H9 (cell line): Measurements from ENCODE around the gene PIPOX. TPM values are rescaled to one million over a fixed set of nuclear protein-coding genes. Genes with fewer than 3 reads are reported as not detected.

Experiments
- DNase-seq: peaks from one replicate; pipeline ENCODE4 v3.0.0-alpha.2; 2017
- H2AFZ ChIP-seq: one replicate; pipeline ENCODE4 v1.6.1; 2013; ENCODE audit warnings: mild to moderate bottlenecking, low read length, control low read depth, moderate library complexity
- H2AK5ac ChIP-seq: 2 replicates; pipeline ENCODE4 v1.6.1; 2013; ENCODE audit warnings: low read length, control low read depth, mixed read lengths; ENCODE audit not compliant: insufficient read length
- H2BK120ac ChIP-seq: one replicate; pipeline ENCODE4 v1.6.1; 2013; ENCODE audit warnings: low read depth, mild to moderate bottlenecking, low read length, control low read depth, inconsistent platforms; ENCODE audit not compliant: poor library complexity, severe bottlenecking
- H2BK12ac ChIP-seq: 2 replicates; pipeline ENCODE4 v1.6.1; 2013; ENCODE audit warnings: low read length, control low read depth, mixed read lengths, low read depth; ENCODE audit not compliant: insufficient read length
- H2BK15ac ChIP-seq: 2 replicates; pipeline ENCODE4 v1.6.1; 2013; ENCODE audit warnings: low read depth, low read length, control low read depth
- H2BK20ac ChIP-seq: one replicate; pipeline ENCODE4 v1.6.1; 2013; ENCODE audit warnings: low read depth, mild to moderate bottlenecking, low read length, control low read depth, inconsistent platforms; ENCODE audit not compliant: poor library complexity, severe bottlenecking
- H2BK5ac ChIP-seq: 2 replicates; pipeline ENCODE4 v1.6.1; 2013; ENCODE audit warnings: low read length, control low read depth, mixed read lengths; ENCODE audit not compliant: insufficient read length
- H3K14ac ChIP-seq: 2 replicates; pipeline ENCODE4 v1.6.1; 2013; ENCODE audit warnings: low read length, control low read depth; ENCODE audit not compliant: insufficient read depth
- H3K18ac ChIP-seq: 2 replicates; pipeline ENCODE4 v1.6.1; 2013; ENCODE audit warnings: low read depth, mild to moderate bottlenecking, mixed read lengths, low read length, control low read depth; ENCODE audit not compliant: insufficient read length
- H3K23ac ChIP-seq: 2 replicates; pipeline ENCODE4 v1.6.1; 2013; ENCODE audit warnings: low read length, control low read depth, mixed read lengths, low read depth; ENCODE audit not compliant: insufficient read length
- H3K23me2 ChIP-seq: 2 replicates; pipeline ENCODE4 v1.6.1; 2013; ENCODE audit warnings: low read depth, mild to moderate bottlenecking, mixed read lengths, low read length, control low read depth; ENCODE audit not compliant: insufficient read length, poor library complexity, severe bottlenecking
- H3K27ac ChIP-seq: 2 replicates; pipeline ENCODE4 v1.5.1; 2013; ENCODE audit warnings: low read length, control low read depth, mixed read lengths, low read depth; ENCODE audit not compliant: insufficient read length
- H3K27me3 ChIP-seq: 2 replicates; pipeline ENCODE4 v1.6.1; 2013; ENCODE audit warnings: low read length, control low read depth, inconsistent platforms; ENCODE audit not compliant: insufficient read depth
- H3K4ac ChIP-seq: 2 replicates; pipeline ENCODE4 v1.6.1; 2013; ENCODE audit warnings: low read depth, mild to moderate bottlenecking, control low read depth, inconsistent platforms, low read length, moderate library complexity
- H3K4me1 ChIP-seq: 2 replicates; pipeline ENCODE4 v1.6.1; 2013; ENCODE audit warnings: low read length, control low read depth, inconsistent platforms; ENCODE audit not compliant: insufficient read depth
- H3K4me2 ChIP-seq: 2 replicates; pipeline ENCODE4 v1.6.1; 2013; ENCODE audit warnings: low read length, control low read depth, mixed read lengths; ENCODE audit not compliant: insufficient read length, insufficient read depth
- H3K56ac ChIP-seq: 2 replicates; pipeline ENCODE4 v1.6.1; 2013; ENCODE audit warnings: low read depth, mild to moderate bottlenecking, mixed read lengths, low read length, control low read depth; ENCODE audit not compliant: insufficient read length
- H3K79me1 ChIP-seq: 2 replicates; pipeline ENCODE4 v1.6.1; 2013; ENCODE audit warnings: low read depth, mild to moderate bottlenecking, moderate library complexity, low read length, control low read depth, inconsistent platforms; ENCODE audit not compliant: insufficient read depth, poor library complexity, severe bottlenecking
- H3K79me2 ChIP-seq: 2 replicates; pipeline ENCODE4 v1.6.1; 2013; ENCODE audit warnings: low read length, control low read depth, inconsistent platforms; ENCODE audit not compliant: insufficient read depth
- H3K9ac ChIP-seq: 2 replicates; pipeline ENCODE4 v1.6.1; 2013; ENCODE audit warnings: low read length, control low read depth, mixed read lengths; ENCODE audit not compliant: insufficient read length; ENCODE audit errors: extremely low read depth
- H3K9me3 ChIP-seq: one replicate; pipeline ENCODE4 v1.6.1; 2013; ENCODE audit warnings: low read depth, low read length, inconsistent platforms; ENCODE audit not compliant: control insufficient read depth
- H3T11ph ChIP-seq: one replicate; pipeline ENCODE4 v1.6.1; 2013; ENCODE audit warnings: mild to moderate bottlenecking, low read length, control low read depth, inconsistent platforms
- H4K20me1 ChIP-seq: one replicate; pipeline ENCODE4 v1.6.1; 2013; ENCODE audit not compliant: control insufficient read depth, insufficient read length, insufficient read depth
- H4K5ac ChIP-seq: 2 replicates; pipeline ENCODE4 v1.6.1; 2013; ENCODE audit warnings: low read depth, mild to moderate bottlenecking, mixed read lengths, low read length, control low read depth; ENCODE audit not compliant: insufficient read length
- H4K8ac ChIP-seq: replicated peaks from 2 replicates; pipeline ENCODE4 v1.6.1; 2013; ENCODE audit warnings: low read length, control low read depth, mixed read lengths, low read depth; ENCODE audit not compliant: insufficient read length
- H4K91ac ChIP-seq: 2 replicates; pipeline ENCODE4 v1.6.1; 2013; ENCODE audit warnings: low read depth, mild to moderate bottlenecking, moderate library complexity, mixed read lengths, low read length, control low read depth; ENCODE audit not compliant: insufficient read length
- H3K27ac Mint-ChIP-seq, 3 experiments: 2 replicates in 2 of 3; 3 replicates in 1 of 3; pipeline ENCODE4 v1.8.0; 2020 to 2021; ENCODE audit warnings: mixed read lengths in 3 of 3, mild to moderate bottlenecking in 1 of 3, moderate library complexity in 1 of 3
- H3K27me3 Mint-ChIP-seq: 2 replicates; pipeline ENCODE4 v1.8.0; 2021; ENCODE audit warnings: low read depth, mild to moderate bottlenecking, moderate library complexity, mixed read lengths
- H3K36me3 Mint-ChIP-seq, 3 experiments: 2 replicates in 2 of 3; 3 replicates in 1 of 3; pipeline ENCODE4 v1.8.0; 2020 to 2021; ENCODE audit warnings: low read depth in 3 of 3, mixed read lengths in 3 of 3; ENCODE audit not compliant: insufficient read depth in 1 of 3
- H3K4me1 Mint-ChIP-seq, 2 experiments: 2 replicates each; pipeline ENCODE4 v1.8.0; 2020; ENCODE audit warnings: mixed read lengths in 2 of 2
- H3K4me3 Mint-ChIP-seq, 2 experiments: 2 replicates in 1 of 2; 3 replicates in 1 of 2; pipeline ENCODE4 v1.8.0; 2020 to 2021; ENCODE audit warnings: mild to moderate bottlenecking in 2 of 2, mixed read lengths in 2 of 2, moderate library complexity in 1 of 2
- H3K9me3 Mint-ChIP-seq, 2 experiments: 2 replicates in 1 of 2; 3 replicates in 1 of 2; pipeline ENCODE4 v1.8.0; 2020; ENCODE audit warnings: mild to moderate bottlenecking in 2 of 2, mixed read lengths in 2 of 2, moderate library complexity in 1 of 2
- WGBS: extraction: QIAGEN DNeasy Blood & Tissue Kit; methylation state at CpG from one replicate; pipeline ENCODE4 v1.1.7; 2013; ENCODE audit warnings: missing lambda C conversion rate, low lambda C conversion rate, mixed read lengths; ENCODE audit not compliant: insufficient read length; ENCODE audit errors: extremely low coverage; 5-methylcytosine and 5-hydroxymethylcytosine counted together
- total RNA-seq: library from RNA; stranded (reverse); gene quantifications from 2 replicates; pipeline ENCODE4 v1.2.1, GENCODE V29; 2021
- TF ChIP-seq, protein P1 (sequence below): fragments of 200-600 bp; sonication (generic); conservative IDR thresholded peaks from 3 replicates; pipeline ENCODE4 v1.8.0; 2021; ENCODE audit warnings: antibody characterized with exemption, mild to moderate bottlenecking

PIPOX gene
- total RNA-seq, 1 experiment from 2014 or later, result 30.1 TPM

DNA sequence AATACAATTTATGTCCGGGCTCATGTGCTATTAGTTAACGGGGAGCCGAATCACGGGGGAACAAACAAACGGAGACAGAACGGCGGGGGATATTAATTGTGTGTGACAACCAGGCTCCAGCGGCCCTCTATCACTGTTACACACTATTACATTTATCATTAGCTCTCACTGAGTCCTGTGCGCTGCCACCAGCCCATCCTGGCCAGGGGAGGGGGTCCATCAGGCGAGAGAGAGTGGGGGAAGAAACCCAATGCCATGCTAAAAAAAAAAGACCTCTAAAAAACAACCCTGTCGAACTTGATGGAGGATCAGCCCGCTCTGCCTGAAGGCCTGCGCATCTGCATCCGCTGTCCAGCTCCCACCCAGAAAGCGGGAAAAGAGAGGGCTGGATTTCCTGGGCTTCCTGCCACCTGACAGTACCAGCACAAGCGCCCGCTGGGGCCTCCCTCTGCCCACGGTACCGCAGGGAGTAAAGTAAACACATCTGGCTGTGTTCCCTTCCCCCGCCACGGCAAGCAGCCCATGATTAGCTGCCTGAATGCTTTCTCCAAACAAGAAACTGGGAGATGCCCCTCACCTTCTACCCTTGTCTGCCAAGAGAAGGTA is 41.7 kb downstream of the PIPOX start:
- TF ChIP-seq, protein P1, sequence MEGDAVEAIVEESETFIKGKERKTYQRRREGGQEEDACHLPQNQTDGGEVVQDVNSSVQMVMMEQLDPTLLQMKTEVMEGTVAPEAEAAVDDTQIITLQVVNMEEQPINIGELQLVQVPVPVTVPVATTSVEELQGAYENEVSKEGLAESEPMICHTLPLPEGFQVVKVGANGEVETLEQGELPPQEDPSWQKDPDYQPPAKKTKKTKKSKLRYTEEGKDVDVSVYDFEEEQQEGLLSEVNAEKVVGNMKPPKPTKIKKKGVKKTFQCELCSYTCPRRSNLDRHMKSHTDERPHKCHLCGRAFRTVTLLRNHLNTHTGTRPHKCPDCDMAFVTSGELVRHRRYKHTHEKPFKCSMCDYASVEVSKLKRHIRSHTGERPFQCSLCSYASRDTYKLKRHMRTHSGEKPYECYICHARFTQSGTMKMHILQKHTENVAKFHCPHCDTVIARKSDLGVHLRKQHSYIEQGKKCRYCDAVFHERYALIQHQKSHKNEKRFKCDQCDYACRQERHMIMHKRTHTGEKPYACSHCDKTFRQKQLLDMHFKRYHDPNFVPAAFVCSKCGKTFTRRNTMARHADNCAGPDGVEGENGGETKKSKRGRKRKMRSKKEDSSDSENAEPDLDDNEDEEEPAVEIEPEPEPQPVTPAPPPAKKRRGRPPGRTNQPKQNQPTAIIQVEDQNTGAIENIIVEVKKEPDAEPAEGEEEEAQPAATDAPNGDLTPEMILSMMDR, result no peak
- Histone ChIP-seq H3K27ac (no peak overlapping the region), H3K4me1 (peaks cover 8% of the 10 kb centered on the region), H2BK12ac (no peak overlapping the region), H3K23me2 (peaks cover 3% of the 10 kb centered on the region), H2AK5ac (no peak overlapping the region), H4K20me1 (no peaks in the 10 kb centered on the region), H3K56ac (no peak overlapping the region), H3T11ph (no peak overlapping the region), H3K18ac (no peak overlapping the region), H2BK20ac (no peak overlapping the region), H3K14ac (no peak overlapping the region), H2BK5ac (no peak overlapping the region), H3K23ac (no peak overlapping the region), H4K91ac (no peak overlapping the region), H2AFZ (no peak overlapping the region), H3K27me3 (no peaks in the 10 kb centered on the region), H3K9me3 (no peaks in the 10 kb centered on the region), H2BK120ac (no peak overlapping the region), H4K8ac (no peak overlapping the region), H3K4me2 (no peak overlapping the region), H3K79me2 (no peaks in the 10 kb centered on the region), H3K4ac (no peak overlapping the region), H3K79me1 (no peaks in the 10 kb centered on the region), H3K9ac (no peak overlapping the region), H4K5ac (no peak overlapping the region), H2BK15ac (no peak overlapping the region)
- Mint-ChIP-seq H3K9me3 (no peaks in the 10 kb centered on the region), H3K4me3 (no peak overlapping the region; a peak in 1 of 5 replicates), H3K4me1 (peaks cover 45 to 61% of the 10 kb centered on the region in 2 experiments), H3K27me3 (peaks cover 2% of the 10 kb centered on the region), H3K27ac (no peak overlapping the region; a peak in 2 of 7 replicates), H3K36me3 (peaks cover 21 to 48% (median 43%) of the 10 kb centered on the region in 3 experiments)
- WGBS, result no CpG with 5 or more reads among the region's 21 CpGs
- no peak for DNase-seq
